Lower lobe of right lung (tissue), 2 donors: Measurements from ENCODE around the gene FAM193B. TPM values are rescaled to one million over a fixed set of nuclear protein-coding genes. Genes with fewer than 3 reads are reported as not detected.
"Not testable (repeated sequence)": the region's sequence is repeated elsewhere in the genome, so short reads cannot be mapped to it uniquely, and the experiment has no call there.

Experiments used
- ATAC-seq, 2 donors: fragments of 200-7000 bp; cut with Tn5 transposase; one replicate each; pipeline ENCODE4 v1.9.1; 2020 to 2022; ENCODE audit warnings: mild to moderate bottlenecking in 2 of 2, moderate library complexity in 2 of 2
- DNase-seq: peaks from one replicate; pipeline ENCODE4 v3.0.0-alpha.2; 2020
- H3K27ac ChIP-seq: fragments of 200-600 bp; one replicate; pipeline ENCODE4 v1.8.0; 2022
- H3K27me3 ChIP-seq: fragments of 200-600 bp; one replicate; pipeline ENCODE4 v1.8.0; 2022; ENCODE audit warnings: low read depth
- H3K36me3 ChIP-seq: fragments of 200-600 bp; one replicate; pipeline ENCODE4 v1.8.0; 2022; ENCODE audit warnings: mild to moderate bottlenecking
- H3K4me1 ChIP-seq: fragments of 200-600 bp; one replicate; pipeline ENCODE4 v1.8.0; 2022
- H3K4me3 ChIP-seq: fragments of 200-600 bp; one replicate; pipeline ENCODE4 v1.8.0; 2022; ENCODE audit warnings: mild to moderate bottlenecking
- H3K9me3 ChIP-seq: fragments of 200-600 bp; one replicate; pipeline ENCODE4 v1.8.0; 2022
- intact Hi-C: fragments of 100-400 bp; cut with DNase I; formaldehyde crosslinking; loops from one replicate; pipeline ENCODE4 v1.11.0; 2022
- total RNA-seq: library from RNA; stranded (reverse); fragmentation: NEBNext Ultra II Directional; extraction: Animal tissue kit (Norgen Biotek cat#: 25700); gene quantifications from one replicate; pipeline ENCODE4 v1.2.1, GENCODE V29; 2021
- TF ChIP-seq, protein P1 (sequence below): fragments of 200-600 bp; IDR thresholded peaks from one replicate; pipeline ENCODE4 v1.8.0; 2022; ENCODE audit warnings: antibody characterized with exemption, mild to moderate bottlenecking
- donor health status: DM: no; HTN: yes; CAD: no; lungs with severe emphysema.

The FAM193B gene
- total RNA-seq, 1 donor from 2014 or later = 89.1 TPM

DNA sequence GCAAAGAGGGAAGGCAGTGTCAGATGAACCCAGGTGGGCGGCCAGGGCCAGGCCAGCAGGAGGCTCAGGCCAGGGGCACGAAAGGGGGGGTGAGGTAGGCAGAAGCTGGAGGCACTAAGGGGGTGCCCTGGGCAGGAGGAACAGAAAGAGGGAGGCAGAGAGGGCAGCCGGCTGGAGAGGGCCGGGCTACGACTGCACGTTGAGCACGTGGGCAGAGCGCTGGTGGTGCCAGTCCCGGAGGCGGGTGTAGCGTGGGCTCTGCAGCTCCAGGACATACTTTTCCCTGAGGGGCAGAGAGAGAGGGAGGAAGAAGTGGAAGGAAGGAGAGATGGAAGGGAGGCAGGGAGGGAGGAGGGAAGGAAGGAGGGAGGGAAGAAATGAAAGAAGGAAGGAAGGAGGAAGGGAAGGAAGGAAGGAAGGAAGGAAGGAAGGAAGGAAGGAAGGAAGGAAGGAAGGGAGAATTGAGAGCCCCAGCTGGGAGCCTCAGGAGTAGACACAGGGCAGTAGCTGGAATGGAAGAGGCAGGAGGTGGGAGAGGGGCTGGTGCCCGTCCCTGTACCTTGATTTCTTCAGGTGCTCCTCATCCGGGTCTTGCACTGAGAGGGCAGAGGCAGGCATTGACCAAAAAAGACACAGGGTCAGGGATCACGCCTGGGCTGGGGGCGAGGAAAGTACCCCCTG is 63.9 kb downstream of the FAM193B start:
- ATAC-seq = no peak
- intact Hi-C loops = no loop called here
- TF ChIP-seq, protein P1, sequence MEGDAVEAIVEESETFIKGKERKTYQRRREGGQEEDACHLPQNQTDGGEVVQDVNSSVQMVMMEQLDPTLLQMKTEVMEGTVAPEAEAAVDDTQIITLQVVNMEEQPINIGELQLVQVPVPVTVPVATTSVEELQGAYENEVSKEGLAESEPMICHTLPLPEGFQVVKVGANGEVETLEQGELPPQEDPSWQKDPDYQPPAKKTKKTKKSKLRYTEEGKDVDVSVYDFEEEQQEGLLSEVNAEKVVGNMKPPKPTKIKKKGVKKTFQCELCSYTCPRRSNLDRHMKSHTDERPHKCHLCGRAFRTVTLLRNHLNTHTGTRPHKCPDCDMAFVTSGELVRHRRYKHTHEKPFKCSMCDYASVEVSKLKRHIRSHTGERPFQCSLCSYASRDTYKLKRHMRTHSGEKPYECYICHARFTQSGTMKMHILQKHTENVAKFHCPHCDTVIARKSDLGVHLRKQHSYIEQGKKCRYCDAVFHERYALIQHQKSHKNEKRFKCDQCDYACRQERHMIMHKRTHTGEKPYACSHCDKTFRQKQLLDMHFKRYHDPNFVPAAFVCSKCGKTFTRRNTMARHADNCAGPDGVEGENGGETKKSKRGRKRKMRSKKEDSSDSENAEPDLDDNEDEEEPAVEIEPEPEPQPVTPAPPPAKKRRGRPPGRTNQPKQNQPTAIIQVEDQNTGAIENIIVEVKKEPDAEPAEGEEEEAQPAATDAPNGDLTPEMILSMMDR = no peak

DNA sequence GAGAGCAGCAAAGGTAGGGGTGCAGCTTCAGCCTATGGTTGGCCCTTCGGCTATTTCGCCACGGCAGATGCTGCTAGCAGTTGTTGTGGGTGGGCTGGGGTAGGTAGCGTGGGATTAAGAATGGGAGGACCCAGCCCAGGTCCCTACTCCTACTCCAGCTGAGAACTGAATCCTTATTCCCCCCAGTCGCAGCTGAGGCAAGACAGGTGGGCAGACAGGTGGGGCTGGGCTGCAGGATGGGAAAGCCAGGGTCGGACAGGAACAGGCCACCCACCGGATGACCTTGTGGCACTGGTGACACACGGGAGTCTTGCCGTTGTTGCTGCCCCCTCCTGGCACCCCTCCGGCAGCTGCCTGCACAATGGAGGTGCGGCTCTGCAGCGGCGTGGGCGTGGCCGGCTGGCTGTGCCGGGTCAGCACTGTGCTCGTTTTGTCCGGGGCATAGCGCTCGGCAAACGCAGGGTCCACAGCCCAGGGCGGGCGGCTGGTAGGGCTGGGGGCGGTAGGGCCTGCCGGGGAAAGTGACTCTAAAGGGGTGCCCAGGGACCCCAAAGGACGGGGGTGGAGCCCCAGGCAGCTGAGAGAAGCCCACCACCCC is 65.1 kb downstream of the FAM193B start:
- Histone ChIP-seq H3K4me3 (no peak overlapping the region), H3K9me3 (no peaks in the 10 kb centered on the region), H3K27ac (no peak overlapping the region), H3K36me3 (peaks cover 69% of the 10 kb centered on the region), H3K27me3 (no peaks in the 10 kb centered on the region), H3K4me1 (peaks cover 12% of the 10 kb centered on the region)
- TF ChIP-seq, protein P1 = no peak
- intact Hi-C loops = no loop called here
- no peak for ATAC-seq
- DNase-seq = no peak

More for the DNA sequence above, 63.9 kb downstream of the FAM193B start:
- H3K4me3 ChIP-seq = no peak overlapping the region
- peaks cover 64% of the 10 kb centered on the region for H3K36me3 ChIP-seq
- H3K27ac ChIP-seq = no peak overlapping the region
- DNase-seq = no peak
- peaks cover 24% of the 10 kb centered on the region for H3K4me1 ChIP-seq
- no peaks in the 10 kb centered on the region for H3K9me3 ChIP-seq
- H3K27me3 ChIP-seq = no peaks in the 10 kb centered on the region

DNA sequence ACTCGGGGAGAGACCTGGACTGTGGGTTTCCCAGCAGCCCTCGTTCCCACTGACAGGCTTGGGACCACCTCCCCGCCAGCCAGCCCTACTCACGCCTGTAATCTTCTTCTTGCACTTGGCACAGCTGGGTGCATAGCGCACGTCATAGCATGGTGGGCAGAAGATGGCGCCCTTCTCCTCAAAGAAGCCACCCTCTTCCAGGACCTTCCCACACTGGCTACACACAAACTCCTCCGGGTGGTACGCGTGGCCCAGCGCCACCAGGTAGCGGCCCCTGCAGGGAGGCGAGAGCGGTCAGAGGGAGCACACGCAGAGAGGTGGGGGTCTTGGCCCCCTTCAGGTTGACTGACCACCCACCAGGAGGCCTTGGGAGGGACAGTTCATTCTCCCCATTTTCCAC is 66.4 kb downstream of the FAM193B start:
- peaks cover 79% of the 10 kb centered on the region for H3K36me3 ChIP-seq
- intact Hi-C loops = no loop called here
- ATAC-seq = no peak
- H3K4me3 ChIP-seq = no peak overlapping the region
- H3K9me3 ChIP-seq = no peaks in the 10 kb centered on the region
- H3K4me1 ChIP-seq = peaks cover under 1% of the 10 kb centered on the region
- TF ChIP-seq, protein P1 = no peak
- no peak overlapping the region for H3K27ac ChIP-seq
- no peaks in the 10 kb centered on the region for H3K27me3 ChIP-seq
- DNase-seq = no peak

DNA sequence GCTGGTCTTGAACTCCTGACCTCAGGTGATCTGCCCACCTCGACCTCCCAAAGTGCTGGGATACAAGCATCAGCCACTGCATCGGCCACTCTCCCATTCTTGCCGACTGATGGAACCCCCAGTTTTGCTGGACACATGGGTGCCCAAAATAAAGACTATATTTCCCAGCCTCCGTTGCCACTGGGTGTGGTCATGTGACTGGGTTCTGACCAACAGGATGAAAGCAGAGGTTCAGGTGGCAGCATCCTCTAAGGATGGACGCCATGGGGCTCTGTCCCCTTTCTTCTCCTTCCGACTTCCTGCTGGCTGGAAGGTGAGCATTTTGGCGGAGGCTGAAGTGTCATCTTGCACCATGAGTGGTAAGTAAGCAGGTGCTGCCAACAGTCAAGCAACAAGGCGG is 67.2 kb downstream of the FAM193B start:
- Histone ChIP-seq H3K9me3 (no peaks in the 10 kb centered on the region), H3K27ac (no peak overlapping the region), H3K4me1 (no peaks in the 10 kb centered on the region), H3K27me3 (no peaks in the 10 kb centered on the region), H3K4me3 (no peak overlapping the region), H3K36me3 (peaks cover 80% of the 10 kb centered on the region)
- DNase-seq (no peak), ATAC-seq (no peak)
- TF ChIP-seq, protein P1 = no peak
- intact Hi-C loops = no loop called here

- H3K9me3 ChIP-seq = no peaks in the 10 kb centered on the region
- no peak for ATAC-seq
- intact Hi-C loops = no loop called here
- H3K27me3 ChIP-seq = no peaks in the 10 kb centered on the region
- no peak overlapping the region for H3K4me3 ChIP-seq
- peaks cover 76% of the 10 kb centered on the region for H3K36me3 ChIP-seq
- TF ChIP-seq, protein P1 = no peak
- DNase-seq = no peak
- no peaks in the 10 kb centered on the region for H3K4me1 ChIP-seq
- no peak overlapping the region for H3K27ac ChIP-seq
Measured at GRCh38 chr5:177486256-177486655, 68.1 kb downstream of the FAM193B start.

DNA sequence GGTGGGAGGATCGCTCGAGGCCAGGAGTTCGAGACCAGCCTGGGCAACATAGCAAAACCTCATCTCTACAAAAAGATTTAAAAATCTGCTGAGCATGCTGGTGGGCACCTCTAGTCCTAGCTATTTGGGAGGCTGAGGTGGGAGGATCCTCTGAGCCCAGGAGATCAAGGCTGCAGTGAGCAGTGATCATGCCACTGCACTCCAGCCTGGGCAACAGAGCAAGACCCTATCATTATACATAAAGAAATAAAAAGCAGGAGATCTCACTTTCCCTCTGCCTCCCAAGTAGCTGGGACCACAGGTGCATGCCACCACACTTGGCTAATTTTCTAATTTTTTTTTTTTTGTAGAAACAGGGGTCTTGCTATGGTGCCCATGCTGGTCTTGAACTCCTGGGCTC is 68.6 kb downstream of the FAM193B start:
- not testable (repeated sequence) for DNase-seq
- peaks cover 71% of the 10 kb centered on the region for H3K36me3 ChIP-seq

More for the DNA sequence above, 68.6 kb downstream of the FAM193B start:
- H3K27me3 ChIP-seq, intact Hi-C loops, H3K9me3 ChIP-seq, H3K4me3 ChIP-seq, H3K4me1 ChIP-seq, ATAC-seq, H3K27ac ChIP-seq: not testable (repeated sequence)
